ENCODE data around the gene CDH4. TPM values are rescaled to one million over a fixed set of nuclear protein-coding genes. Genes with fewer than 3 reads are reported as not detected.

CDH4 gene
- total RNA-seq, 2 donors from 2014 or later = 0.29 to 0.45 TPM

DNA sequence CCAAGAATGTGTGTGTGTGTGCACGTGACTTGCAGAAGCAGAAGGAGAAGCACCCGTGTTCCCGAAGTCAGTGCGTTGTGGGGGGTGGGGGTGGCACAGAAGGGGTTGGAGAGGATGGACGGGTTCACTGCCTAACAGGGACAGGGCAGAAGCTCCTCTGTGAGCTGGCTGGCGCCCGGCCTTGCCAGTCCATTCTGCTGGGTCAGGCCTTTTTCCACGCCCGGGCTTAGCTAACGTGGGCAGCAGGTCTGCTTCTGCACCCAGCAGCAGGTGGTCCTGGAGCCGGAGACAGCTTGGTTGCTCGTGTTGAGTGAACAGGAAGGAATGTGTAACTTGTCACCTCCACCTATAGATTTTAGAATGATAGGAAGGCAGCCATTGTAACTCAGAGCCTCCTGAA, 374.4 kb downstream of the CDH4 start:
- H3K27me3 Mint-ChIP-seq = no peaks in the 10 kb centered on the region
- no peak overlapping the region for H3K4me3 Mint-ChIP-seq
- H3K36me3 Mint-ChIP-seq (ENCODE audit: low read depth) = no peaks in the 10 kb centered on the region
- H3K4me1 Mint-ChIP-seq = no peaks in the 10 kb centered on the region
- H3K9me3 Mint-ChIP-seq = no peaks in the 10 kb centered on the region
- H3K27ac Mint-ChIP-seq = no peak overlapping the region
- ATAC-seq (replicated peaks) = no peak

DNA sequence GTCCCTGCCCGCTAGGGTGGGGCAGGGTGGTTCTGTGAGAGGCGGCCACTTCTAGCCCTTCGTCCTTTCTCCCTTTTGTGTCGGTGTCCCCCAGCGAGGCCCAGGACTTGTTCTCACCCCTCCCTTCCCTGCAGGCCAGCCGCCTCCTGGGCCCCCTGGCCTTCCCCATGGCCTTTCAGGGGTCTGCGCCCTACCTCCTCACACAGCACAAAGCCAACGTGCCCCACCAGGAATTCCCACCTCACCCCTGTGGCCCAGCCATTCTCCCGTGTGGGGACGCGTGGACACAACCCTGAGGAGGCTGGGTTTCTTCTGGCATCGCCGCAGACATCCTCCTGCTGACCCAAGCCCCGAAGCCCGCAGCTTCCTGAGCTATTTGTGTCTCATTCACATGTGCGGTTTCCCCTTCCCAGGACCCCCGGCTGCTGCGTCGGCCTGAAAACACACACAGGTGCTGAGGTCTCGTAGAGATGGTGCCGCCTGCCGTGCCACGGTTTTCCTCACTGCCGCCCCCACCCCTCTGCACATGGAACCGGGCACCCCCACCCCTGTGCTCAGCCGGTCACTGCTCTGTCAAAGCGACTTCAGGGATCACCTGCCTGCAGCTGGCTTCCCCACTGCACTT, 375.8 kb downstream of the CDH4 start:
- peaks cover under 1% of the 10 kb centered on the region for H3K9me3 Mint-ChIP-seq
- no peak overlapping the region for H3K27ac Mint-ChIP-seq
- H3K4me3 Mint-ChIP-seq = no peak overlapping the region
- H3K27me3 Mint-ChIP-seq = no peaks in the 10 kb centered on the region
- no peak for ATAC-seq (replicated peaks)
- no peaks in the 10 kb centered on the region for H3K36me3 Mint-ChIP-seq (ENCODE audit: low read depth)
- no peaks in the 10 kb centered on the region for H3K4me1 Mint-ChIP-seq

DNA sequence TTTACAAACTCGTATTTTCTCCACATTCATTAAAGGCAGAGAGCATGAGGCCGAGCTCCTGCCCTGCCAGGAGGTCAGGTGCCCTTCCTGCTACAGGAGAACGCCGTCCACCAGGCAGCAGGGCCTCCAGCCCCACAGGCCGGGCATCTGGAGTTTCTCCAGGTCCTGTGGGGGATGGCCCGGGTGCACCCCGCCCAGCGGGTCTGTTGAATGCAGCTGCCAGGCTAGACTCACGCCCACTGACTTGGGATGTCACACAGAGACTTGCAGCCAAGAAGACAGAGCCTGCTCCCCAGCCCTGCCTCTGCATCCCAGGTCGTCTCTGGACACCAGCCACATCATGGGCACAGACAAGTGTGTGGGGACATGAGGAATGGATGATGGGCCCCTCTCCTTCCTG, 376.4 kb downstream of the CDH4 start:
- Mint-ChIP-seq H3K4me1 (no peaks in the 10 kb centered on the region), H3K27ac (no peak overlapping the region)
- no peak for ATAC-seq (replicated peaks)

DNA sequence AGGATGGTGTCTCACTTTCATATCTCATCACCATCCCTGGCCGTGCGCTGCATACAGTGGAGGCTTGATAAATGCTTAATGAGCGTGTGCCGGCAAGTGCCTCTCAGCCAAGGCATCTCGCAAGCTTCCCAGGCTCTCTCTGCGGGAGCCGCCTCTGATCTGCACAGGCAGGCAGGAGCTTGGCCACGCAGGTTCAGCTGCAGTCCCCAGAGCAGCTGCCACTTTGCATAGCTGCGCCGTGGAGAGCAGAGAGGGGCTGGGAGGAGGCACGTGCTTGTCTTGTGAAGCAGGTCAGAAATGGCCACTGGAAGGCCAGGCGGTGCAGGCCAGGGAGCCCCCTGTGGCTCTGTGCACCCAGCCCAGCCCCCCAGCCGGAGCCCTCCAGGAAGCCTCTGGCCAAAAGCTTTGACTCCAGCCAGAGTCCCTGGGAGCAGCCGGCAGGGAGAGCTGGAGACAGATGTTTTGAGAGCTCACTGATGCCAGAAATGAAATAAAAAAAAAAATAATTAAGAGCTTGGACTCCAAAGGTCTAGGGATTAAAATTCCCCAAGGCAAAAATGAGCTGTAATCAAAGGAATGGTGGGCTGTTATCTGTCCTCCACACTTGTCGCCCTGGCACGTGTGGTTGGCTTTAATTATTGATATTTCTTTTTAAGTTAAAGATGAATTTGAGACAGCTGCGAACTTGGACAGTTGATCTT, 377.0 kb downstream of the CDH4 start:
- Mint-ChIP-seq H3K36me3 (ENCODE audit: low read depth) (no peaks in the 10 kb centered on the region), H3K4me1 (no peaks in the 10 kb centered on the region)
- no peak for ATAC-seq (replicated peaks)

More for the DNA sequence above, 376.4 kb downstream of the CDH4 start:
- H3K36me3 Mint-ChIP-seq (ENCODE audit: low read depth) = no peaks in the 10 kb centered on the region
- no peaks in the 10 kb centered on the region for H3K27me3 Mint-ChIP-seq
- no peak overlapping the region for H3K4me3 Mint-ChIP-seq
- H3K9me3 Mint-ChIP-seq = peaks cover 5% of the 10 kb centered on the region

DNA sequence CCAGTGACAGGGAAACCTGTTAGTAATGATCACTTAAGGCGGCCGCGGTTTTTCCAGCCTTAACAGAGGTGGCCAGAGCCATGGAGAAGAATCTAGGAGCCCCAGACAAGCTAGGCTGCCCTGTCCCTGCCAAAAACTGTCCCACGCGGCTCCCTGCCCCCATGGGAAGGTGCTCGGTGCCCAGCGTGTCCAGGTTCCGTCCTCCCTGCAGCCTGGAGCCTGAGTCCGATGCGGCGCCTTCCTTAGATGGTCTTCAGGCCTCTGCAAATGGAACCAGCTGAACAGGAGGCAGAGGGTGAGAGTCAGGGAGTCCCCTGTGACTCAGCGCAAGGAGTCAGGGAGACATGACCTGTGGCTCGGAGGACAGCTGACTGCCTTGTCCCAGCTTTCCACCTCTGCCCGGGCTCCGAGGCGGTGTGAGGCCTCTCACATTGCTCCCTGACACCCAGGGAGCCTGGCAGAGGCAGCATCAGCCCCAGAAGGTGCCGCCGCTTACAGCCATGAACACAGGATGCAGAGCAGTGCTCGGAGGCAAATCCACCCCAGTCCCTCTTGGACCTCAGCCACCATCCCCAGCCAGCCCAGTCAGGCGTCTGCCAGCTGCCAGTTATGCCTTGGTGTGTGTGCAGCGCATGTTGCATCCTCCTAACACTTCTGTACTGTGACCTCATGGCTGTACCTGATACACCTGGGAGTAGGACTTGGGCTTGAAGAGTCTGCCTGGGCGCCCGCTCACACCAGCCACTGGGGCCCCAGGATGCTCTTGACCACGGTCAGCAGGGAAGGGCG, 377.7 kb downstream of the CDH4 start:
- no peaks in the 10 kb centered on the region for H3K36me3 Mint-ChIP-seq (ENCODE audit: low read depth)
- no peak for ATAC-seq (replicated peaks)
- no peaks in the 10 kb centered on the region for H3K27me3 Mint-ChIP-seq
- H3K4me3 Mint-ChIP-seq = no peak overlapping the region
- H3K27ac Mint-ChIP-seq = no peak overlapping the region
- peaks cover 5% of the 10 kb centered on the region for H3K9me3 Mint-ChIP-seq
- no peaks in the 10 kb centered on the region for H3K4me1 Mint-ChIP-seq

More for the DNA sequence above, 377.0 kb downstream of the CDH4 start:
- H3K9me3 Mint-ChIP-seq = peaks cover 5% of the 10 kb centered on the region
- H3K27ac Mint-ChIP-seq = no peak overlapping the region
- H3K27me3 Mint-ChIP-seq = no peaks in the 10 kb centered on the region
- no peak overlapping the region for H3K4me3 Mint-ChIP-seq

DNA sequence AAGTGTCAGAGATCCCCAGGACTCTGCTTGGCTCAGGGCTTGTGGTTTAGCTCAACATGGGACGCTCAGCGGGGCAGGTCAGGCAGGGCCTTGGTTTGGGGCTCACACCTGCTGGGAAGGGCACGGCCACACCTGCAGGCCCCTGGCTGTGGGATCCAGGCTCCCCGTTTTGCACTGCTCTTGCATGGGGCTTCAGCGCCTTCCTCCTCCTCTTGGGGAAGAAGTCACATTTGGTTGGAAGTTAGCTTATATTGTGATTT, 378.3 kb downstream of the CDH4 start:
- H3K4me3 Mint-ChIP-seq = no peak overlapping the region
- no peaks in the 10 kb centered on the region for H3K4me1 Mint-ChIP-seq
- ATAC-seq (replicated peaks) = no peak
- no peaks in the 10 kb centered on the region for H3K36me3 Mint-ChIP-seq (ENCODE audit: low read depth)
- no peak overlapping the region for H3K27ac Mint-ChIP-seq
- H3K27me3 Mint-ChIP-seq = no peaks in the 10 kb centered on the region
- H3K9me3 Mint-ChIP-seq = peaks cover 5% of the 10 kb centered on the region

DNA sequence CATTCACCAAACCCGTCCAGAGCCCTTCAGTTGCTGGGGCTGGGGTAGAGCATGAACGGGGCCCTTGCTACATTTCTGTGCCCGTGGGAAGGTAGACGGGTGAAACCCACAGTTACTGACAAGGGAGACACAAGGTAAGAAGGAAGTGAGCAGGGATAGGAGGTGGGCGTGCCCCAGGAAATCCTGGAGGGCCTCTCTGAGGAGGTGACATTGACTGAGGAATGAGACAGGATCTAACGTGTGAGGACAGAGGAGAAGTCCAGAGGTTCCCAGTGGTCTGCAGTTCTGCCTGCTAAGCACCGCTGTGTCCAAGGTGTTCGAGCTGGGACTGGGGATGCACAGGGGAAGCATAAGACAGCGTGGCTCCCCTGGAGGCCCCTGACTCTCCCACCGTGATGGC, 378.8 kb downstream of the CDH4 start:
- no peak overlapping the region for H3K4me3 Mint-ChIP-seq
- H3K27ac Mint-ChIP-seq = no peak overlapping the region
- peaks cover 5% of the 10 kb centered on the region for H3K9me3 Mint-ChIP-seq
- H3K27me3 Mint-ChIP-seq = no peaks in the 10 kb centered on the region
- no peaks in the 10 kb centered on the region for H3K4me1 Mint-ChIP-seq
- no peak for ATAC-seq (replicated peaks)
- no peaks in the 10 kb centered on the region for H3K36me3 Mint-ChIP-seq (ENCODE audit: low read depth)

DNA sequence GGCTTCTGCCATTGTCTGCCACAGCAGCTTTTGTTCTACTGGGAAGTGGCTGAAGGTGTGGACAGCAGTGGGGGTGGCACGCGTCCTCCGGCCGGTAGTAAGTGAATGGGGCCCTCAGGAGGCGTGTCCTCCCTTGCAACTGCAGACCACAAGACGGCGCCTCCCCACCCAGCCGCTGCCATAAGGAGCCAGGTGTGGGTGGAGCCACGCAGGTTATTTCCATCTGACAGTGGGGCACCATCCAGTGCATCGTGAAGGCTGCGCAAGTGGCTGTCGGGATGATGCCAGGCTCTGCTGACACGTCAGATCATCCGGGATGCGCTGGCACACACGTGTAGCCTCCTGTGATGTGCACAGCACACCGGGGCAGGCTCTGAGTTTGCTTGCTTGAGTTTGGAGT, 379.7 kb downstream of the CDH4 start:
- no peak for ATAC-seq (replicated peaks)
- no peak overlapping the region for H3K4me3 Mint-ChIP-seq
- no peaks in the 10 kb centered on the region for H3K36me3 Mint-ChIP-seq (ENCODE audit: low read depth)
- no peak overlapping the region for H3K27ac Mint-ChIP-seq
- no peaks in the 10 kb centered on the region for H3K27me3 Mint-ChIP-seq
- H3K9me3 Mint-ChIP-seq = peaks cover 5% of the 10 kb centered on the region
- H3K4me1 Mint-ChIP-seq = no peaks in the 10 kb centered on the region

DNA sequence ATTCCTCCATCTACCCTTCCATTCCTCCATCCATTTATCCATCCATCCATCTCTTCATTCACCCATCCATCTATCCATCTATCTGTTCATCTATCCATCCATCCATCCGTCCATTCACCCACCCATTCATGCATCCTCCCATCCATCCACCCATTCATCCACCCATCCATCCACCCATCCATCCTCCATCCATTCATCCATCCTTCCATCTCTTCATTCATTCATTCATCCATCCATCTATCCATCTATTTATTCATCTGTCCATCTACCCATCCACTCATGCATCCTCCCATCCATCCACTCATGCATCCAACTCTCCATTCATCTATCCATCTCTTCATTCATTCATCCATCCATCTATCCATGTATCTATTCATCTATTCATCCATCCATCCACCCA, 380.9 kb downstream of the CDH4 start:
- H3K4me3 Mint-ChIP-seq = no peak overlapping the region
- H3K36me3 Mint-ChIP-seq (ENCODE audit: low read depth) = no peaks in the 10 kb centered on the region
- no peak for ATAC-seq (replicated peaks)
- H3K27me3 Mint-ChIP-seq = no peaks in the 10 kb centered on the region
- no peaks in the 10 kb centered on the region for H3K4me1 Mint-ChIP-seq
- peaks cover 5% of the 10 kb centered on the region for H3K9me3 Mint-ChIP-seq
- H3K27ac Mint-ChIP-seq = no peak overlapping the region

DNA sequence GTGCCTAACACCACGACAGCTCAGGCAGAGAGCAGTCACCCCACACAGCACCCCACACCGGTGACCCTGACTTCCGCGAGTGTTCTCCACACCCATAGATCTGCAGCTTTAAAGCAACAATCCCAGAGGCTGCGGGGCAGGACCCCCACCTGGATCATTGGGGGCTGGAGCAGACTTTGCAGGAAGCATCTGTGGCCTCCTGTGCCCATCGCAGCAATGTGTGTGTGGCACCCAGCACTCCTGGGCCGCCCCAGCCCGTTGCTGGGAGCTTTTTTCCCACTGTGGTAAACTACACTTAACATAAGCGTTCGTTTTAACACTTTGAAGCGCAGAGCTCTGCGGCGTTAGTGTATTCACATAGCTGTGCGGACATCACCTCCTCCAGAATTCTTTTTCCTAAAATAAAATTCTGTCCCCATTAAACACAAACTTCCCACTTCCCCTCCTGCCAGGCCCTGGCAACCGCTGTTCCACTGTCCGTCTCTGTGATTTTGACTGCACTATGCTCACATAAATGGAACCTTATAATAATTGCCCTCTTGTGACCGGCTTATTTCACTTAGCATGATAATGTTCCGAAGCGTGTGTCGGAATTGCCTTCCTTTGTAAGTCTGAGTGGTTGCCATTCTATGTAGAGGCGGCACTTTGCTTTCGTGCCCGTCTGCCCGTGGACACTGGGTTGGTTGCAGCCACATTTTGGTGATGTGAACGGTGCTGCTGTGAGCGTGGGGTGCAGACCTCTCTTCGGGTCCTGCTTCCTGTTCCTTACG, 382.5 kb downstream of the CDH4 start:
- Mint-ChIP-seq H3K4me1 (no peaks in the 10 kb centered on the region), H3K4me3 (no peak overlapping the region), H3K27me3 (peaks cover 4% of the 10 kb centered on the region), H3K36me3 (ENCODE audit: low read depth) (no peaks in the 10 kb centered on the region), H3K27ac (no peak overlapping the region), H3K9me3 (peaks cover 5% of the 10 kb centered on the region)
- no peak for ATAC-seq (replicated peaks)

DNA sequence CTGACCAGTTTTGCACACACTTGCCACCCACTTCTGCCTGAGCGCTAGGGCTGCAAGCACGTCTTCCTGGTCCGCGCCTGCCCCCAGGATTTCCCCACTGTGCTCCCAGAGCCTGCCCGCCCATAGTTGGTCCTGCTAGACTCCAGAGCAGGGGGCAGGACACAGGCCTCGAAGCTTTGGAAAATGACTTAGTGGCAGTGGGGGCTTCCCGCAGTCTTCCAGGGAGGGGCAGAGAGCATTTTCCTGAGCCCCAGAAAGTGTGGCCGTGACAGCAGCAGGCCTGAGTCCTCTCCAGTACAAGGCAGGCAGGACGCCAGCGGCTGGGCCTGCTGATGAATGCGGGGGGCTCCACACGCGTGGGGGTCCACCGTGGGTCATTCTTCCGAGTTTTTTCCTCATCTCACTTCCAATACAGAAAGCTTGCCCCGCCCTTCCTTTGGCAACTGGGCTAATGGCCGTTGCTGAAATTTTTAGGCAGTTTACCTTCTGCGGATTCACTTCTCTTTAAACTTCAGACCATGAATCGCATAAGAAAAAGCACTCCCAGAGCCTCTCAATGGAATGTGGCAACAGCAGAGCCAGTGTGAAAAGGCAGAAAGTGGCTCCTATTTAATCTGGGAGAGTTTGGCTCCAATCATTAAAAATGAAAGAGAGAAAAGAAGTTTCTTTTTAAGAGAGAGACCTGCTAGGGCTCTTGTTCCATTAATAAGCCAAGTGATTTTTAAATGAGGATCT, 383.8 kb downstream of the CDH4 start:
- Mint-ChIP-seq H3K27me3 (peaks cover 4% of the 10 kb centered on the region), H3K4me1 (no peaks in the 10 kb centered on the region), H3K9me3 (peaks cover 5% of the 10 kb centered on the region), H3K4me3 (no peak overlapping the region), H3K36me3 (ENCODE audit: low read depth) (no peaks in the 10 kb centered on the region), H3K27ac (no peak overlapping the region)
- ATAC-seq (replicated peaks) = no peak

DNA sequence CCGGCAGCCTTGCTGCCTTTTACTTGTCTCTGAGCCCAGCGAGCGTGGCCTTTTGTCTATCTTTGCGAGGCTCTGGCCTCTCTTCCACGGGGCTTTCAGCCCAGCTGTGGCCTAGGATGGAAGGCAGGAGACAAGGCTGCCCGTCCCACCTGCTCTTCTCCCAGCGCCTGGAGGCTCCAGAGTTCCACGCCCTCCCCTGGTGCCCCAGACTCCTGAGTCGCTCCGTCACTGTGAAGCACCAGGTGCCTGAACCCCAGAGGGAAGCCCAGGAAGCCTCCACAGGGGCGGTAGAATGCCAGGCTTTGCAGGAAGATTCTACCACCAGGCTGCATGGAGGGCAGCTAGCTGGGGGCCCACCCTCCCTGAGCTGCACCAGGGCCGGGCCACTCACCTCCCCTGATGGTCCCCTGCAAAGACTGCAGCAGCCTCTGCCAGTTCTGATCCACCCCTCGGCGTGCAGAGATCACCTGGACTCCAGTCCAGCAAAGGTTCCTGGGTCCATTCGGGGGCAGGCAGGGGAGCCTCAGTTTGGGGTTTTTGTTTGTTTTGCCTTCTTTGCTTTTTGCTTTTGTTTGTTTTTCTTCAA, 384.6 kb downstream of the CDH4 start:
- Mint-ChIP-seq H3K27ac (no peak overlapping the region), H3K4me3 (no peak overlapping the region)
- ATAC-seq (replicated peaks) = no peak

DNA sequence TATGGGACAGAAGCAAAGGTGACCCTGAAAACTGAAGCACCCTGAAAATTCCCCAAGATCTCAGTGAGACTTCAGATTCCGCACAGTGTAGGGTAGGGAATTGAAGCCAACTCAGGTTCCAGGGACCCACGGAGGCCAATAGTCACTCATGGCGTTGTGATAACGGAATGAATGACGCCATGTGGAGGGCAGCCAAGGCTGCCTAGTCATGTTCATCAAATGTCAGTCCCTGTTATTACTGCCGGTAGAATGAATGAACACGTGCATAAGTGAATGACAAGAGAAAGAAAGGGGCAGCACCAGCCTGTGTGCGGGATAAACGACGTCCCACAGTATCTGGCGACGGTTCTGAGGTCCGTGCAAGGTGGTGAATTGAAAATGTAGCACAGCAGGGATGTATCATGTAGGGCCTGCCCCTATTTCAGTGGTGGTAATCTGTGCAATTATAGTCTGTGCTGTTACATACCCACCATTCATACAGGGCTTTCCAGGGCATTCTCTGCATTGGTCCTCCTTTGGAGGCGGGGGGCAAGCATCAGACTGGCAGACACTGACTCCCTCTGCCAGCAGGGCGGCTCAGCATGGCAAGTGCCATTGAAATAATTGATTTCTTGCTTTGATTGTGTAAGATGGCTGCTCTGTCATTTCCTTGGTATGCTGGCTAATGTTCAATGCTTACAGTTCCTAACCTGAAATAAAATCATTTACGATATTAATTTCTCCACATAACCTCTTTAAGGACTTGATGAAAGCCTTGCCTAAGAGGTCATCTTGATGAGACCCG, 386.9 kb downstream of the CDH4 start:
- Mint-ChIP-seq H3K9me3 (no peaks in the 10 kb centered on the region), H3K36me3 (ENCODE audit: low read depth) (no peaks in the 10 kb centered on the region), H3K27me3 (peaks cover 8% of the 10 kb centered on the region), H3K4me3 (no peak overlapping the region), H3K27ac (no peak overlapping the region), H3K4me1 (no peaks in the 10 kb centered on the region)
- ATAC-seq (replicated peaks) = no peak

More for the DNA sequence above, 384.6 kb downstream of the CDH4 start:
- H3K4me1 Mint-ChIP-seq = no peaks in the 10 kb centered on the region
- H3K27me3 Mint-ChIP-seq = peaks cover 4% of the 10 kb centered on the region
- H3K9me3 Mint-ChIP-seq = peaks cover 5% of the 10 kb centered on the region
- no peaks in the 10 kb centered on the region for H3K36me3 Mint-ChIP-seq (ENCODE audit: low read depth)
